ENCODE results near the gene GPAM.

GRCh38 chr10:112159469-112159868 lies 24.1 kb downstream of the GPAM start:
- no peak for TF ChIP-seq POLR2A (IDR thresholded peaks at IDR 0.05; ENCODE audit: low read length)
- TF ChIP-seq GATA1 (IDR thresholded peaks at IDR 0.05; ENCODE audit: low read depth, low read length) = no peak
